IMR-90 (cell line): ENCODE measurements around the gene PRKCE. TPM values are rescaled to one million over a fixed set of nuclear protein-coding genes. Genes with fewer than 3 reads are reported as not detected.

Experiments used
- ATAC-seq: fragments of 200-7000 bp; cut with Tn5 transposase; 2 replicates; pipeline ENCODE4 v1.9.1; 2020; ENCODE audit warnings: low read depth, mild to moderate bottlenecking, moderate library complexity
- BruUV-seq: library from RNA; stranded (reverse); fragments of 400-500 nt; replicated peaks from 2 replicates; lab custom pipeline; 2021; lab: Mats Ljungman, UMichigan
- CTCF ChIA-PET: fragments of 300-600 bp; formaldehyde crosslinking; extraction: SDS; loops from one replicate; lab custom pipeline; 2021; ENCODE audit warnings: antibody characterized with exemption; lab: Yijun Ruan, JAX
- POLR2A ChIA-PET: fragments of 300-600 bp; sonication (Branson Sonifier 250); formaldehyde crosslinking; loops from one replicate; lab custom pipeline; 2022; ENCODE audit warnings: antibody characterized with exemption; ENCODE audit not compliant: unreplicated experiment; lab: Charles Lee
- DNase-seq: peaks from one replicate; pipeline ENCODE4 v3.0.0; 2013
- H2AFZ ChIP-seq: replicated peaks from 2 replicates; pipeline ENCODE3; 2013; ENCODE audit warnings: low read length, mild to moderate bottlenecking; ENCODE audit not compliant: poor library complexity
- H2AK5ac ChIP-seq: 2 replicates; pipeline ENCODE4 v1.6.1; 2013; ENCODE audit warnings: low read depth, low read length, inconsistent platforms
- H2AK9ac ChIP-seq: replicated peaks from 2 replicates; pipeline ENCODE3; 2013; ENCODE audit warnings: mild to moderate bottlenecking, low read depth, low read length, moderate library complexity; ENCODE audit not compliant: poor library complexity
- H2BK120ac ChIP-seq: 2 replicates; pipeline ENCODE4 v1.6.1; 2013; ENCODE audit warnings: low read depth, low read length, inconsistent platforms
- H2BK15ac ChIP-seq: 3 replicates; pipeline ENCODE4 v1.6.1; 2013; ENCODE audit warnings: low read depth, low read length, inconsistent platforms
- H2BK20ac ChIP-seq: 2 replicates; pipeline ENCODE4 v1.6.1; 2013; ENCODE audit warnings: low read depth, mild to moderate bottlenecking, inconsistent platforms, low read length, moderate library complexity
- H2BK5ac ChIP-seq: 2 replicates; pipeline ENCODE4 v1.6.1; 2013; ENCODE audit warnings: mild to moderate bottlenecking, low read depth, low read length, inconsistent platforms; ENCODE audit not compliant: poor library complexity, severe bottlenecking
- H3K14ac ChIP-seq: replicated peaks from 2 replicates; pipeline ENCODE4 v1.6.1; 2013; ENCODE audit warnings: low read depth, low read length, inconsistent platforms
- H3K18ac ChIP-seq: 2 replicates; pipeline ENCODE4 v1.6.1; 2013; ENCODE audit warnings: low read depth, low read length, control low read depth
- H3K23ac ChIP-seq: 2 replicates; pipeline ENCODE4 v1.6.1; 2013; ENCODE audit warnings: low read depth, low read length, inconsistent platforms
- H3K27ac ChIP-seq: 2 replicates; pipeline ENCODE4 v1.5.1; 2013; ENCODE audit warnings: mild to moderate bottlenecking, control low read depth, low read length; ENCODE audit not compliant: insufficient read depth
- H3K27me3 ChIP-seq: 2 replicates; pipeline ENCODE4 v1.6.1; 2013; ENCODE audit warnings: low read length; ENCODE audit not compliant: control insufficient read depth, insufficient read depth
- H3K36me3 ChIP-seq: 2 replicates; pipeline ENCODE4 v1.6.1; 2013; ENCODE audit warnings: low read length, mixed read lengths; ENCODE audit not compliant: control insufficient read depth, insufficient read depth
- H3K4ac ChIP-seq: 2 replicates; pipeline ENCODE4 v1.6.1; 2013; ENCODE audit warnings: low read depth, low read length, inconsistent platforms
- H3K4me1 ChIP-seq: 2 replicates; pipeline ENCODE4 v1.6.1; 2013; ENCODE audit warnings: low read length, mixed read lengths; ENCODE audit not compliant: control insufficient read depth, insufficient read depth
- H3K4me2 ChIP-seq: 2 replicates; pipeline ENCODE4 v1.6.1; 2013; ENCODE audit warnings: low read depth, mild to moderate bottlenecking, control low read depth, low read length, moderate library complexity
- H3K4me3 ChIP-seq: 2 replicates; pipeline ENCODE4 v1.5.1; 2013; ENCODE audit warnings: low read depth, mild to moderate bottlenecking, control low read depth, low read length, moderate library complexity; ENCODE audit not compliant: insufficient read depth
- H3K56ac ChIP-seq: 2 replicates; pipeline ENCODE4 v1.6.1; 2013; ENCODE audit warnings: low read length, inconsistent platforms; ENCODE audit not compliant: insufficient read depth; ENCODE audit errors: extremely low read depth
- H3K79me1 ChIP-seq, 2 experiments: 2 replicates each; pipeline ENCODE4 v1.6.1; 2013; ENCODE audit warnings: low read length in 2 of 2, inconsistent platforms in 1 of 2, low read depth in 1 of 2
- H3K9ac ChIP-seq: 2 replicates; pipeline ENCODE4 v1.6.1; 2013; ENCODE audit warnings: low read depth, low read length, control low read depth
- H3K9me1 ChIP-seq: 2 replicates; pipeline ENCODE4 v1.6.1; 2013; ENCODE audit warnings: low read length, inconsistent platforms; ENCODE audit not compliant: insufficient read depth
- H3K9me3 ChIP-seq: 2 replicates; pipeline ENCODE4 v1.6.1; 2013; ENCODE audit warnings: low read length; ENCODE audit not compliant: control insufficient read depth, insufficient read depth
- H4K20me1 ChIP-seq: 2 replicates; pipeline ENCODE4 v1.6.1; 2013; ENCODE audit warnings: low read length, inconsistent platforms; ENCODE audit not compliant: insufficient read depth
- H4K5ac ChIP-seq: 2 replicates; pipeline ENCODE4 v1.6.1; 2013; ENCODE audit warnings: mild to moderate bottlenecking, low read depth, low read length, control low read depth
- H4K8ac ChIP-seq, 2 experiments: 2 replicates each; pipeline ENCODE4 v1.6.1; 2013; ENCODE audit warnings: low read depth in 2 of 2, low read length in 2 of 2, control low read depth in 1 of 2, inconsistent platforms in 1 of 2
- H4K91ac ChIP-seq: 2 replicates; pipeline ENCODE4 v1.6.1; 2013; ENCODE audit warnings: low read depth, low read length, inconsistent platforms; ENCODE audit not compliant: insufficient read depth
- BHLHE40 ChIP-seq: fragments of 150-350 bp; IDR thresholded peaks from 2 replicates; pipeline ENCODE4 v1.6.1; 2016; ENCODE audit warnings: mild to moderate bottlenecking, low read depth, low read length
- CEBPB ChIP-seq: IDR thresholded peaks from 2 replicates; pipeline ENCODE4 v1.6.1; 2012; ENCODE audit warnings: low read depth, low read length, improper control_type of control experiment
- MAFK ChIP-seq: IDR thresholded peaks from 2 replicates; pipeline ENCODE4 v1.6.1; 2012; ENCODE audit warnings: low read depth, low read length, improper control_type of control experiment
- MAZ ChIP-seq: IDR thresholded peaks from 2 replicates; pipeline ENCODE4 v1.6.1; 2012; ENCODE audit warnings: low read depth, mild to moderate bottlenecking, low read length, improper control_type of control experiment, moderate library complexity, borderline replicate concordance
- RCOR1 ChIP-seq: IDR thresholded peaks from 2 replicates; pipeline ENCODE4 v1.6.1; 2012; ENCODE audit warnings: mild to moderate bottlenecking, low read length, improper control_type of control experiment; ENCODE audit not compliant: insufficient replicate concordance
- SMC3 ChIP-seq: fragments of 150-350 bp; IDR thresholded peaks from 2 replicates; pipeline ENCODE4 v1.6.1; 2016; ENCODE audit warnings: low read depth, mild to moderate bottlenecking, antibody characterized with exemption, low read length, moderate library complexity
- WGBS, 2 experiments: methylation state at CpG; one replicate each; pipeline versions ENCODE4 v1.1.5 to v1.1.7; 2013; ENCODE audit warnings: missing lambda C conversion rate in 2 of 2; ENCODE audit not compliant: insufficient read length in 1 of 2; ENCODE audit errors: extremely low coverage in 2 of 2; 5-methylcytosine and 5-hydroxymethylcytosine counted together
- dilution Hi-C: fragments of 300-500 bp; cut with HindIII; formaldehyde crosslinking; loops from one replicate; pipeline ENCODE4 v1.14.3; 2018; ENCODE audit warnings: low sequenced_read_pairs; ENCODE audit not compliant: unreplicated experiment
- in situ Hi-C: fragments of 300-500 bp; cut with MboI; formaldehyde crosslinking; loops from 3 replicates; pipeline ENCODE4 v1.14.3; 2019; ENCODE audit warnings: low sequenced_read_pairs, inconsistent platforms, mixed read lengths
- intact Hi-C: fragments of 100-400 bp; cut with micrococcal nuclease; formaldehyde crosslinking; loops from 2 replicates; pipeline ENCODE4 v1.10.0; 2022
- polyA plus RNA-seq, 3 experiments: library from polyadenylated mRNA; depleted of rRNA; stranded (reverse); fragments of >200 nt; gene quantifications; 2 replicates each; pipeline ENCODE4 v1.2.3, GENCODE V29; 2012; ENCODE audit warnings: low replicate concordance in 1 of 3
- total RNA-seq: library from RNA; depleted of rRNA; stranded (reverse); fragments of >200 nt; gene quantifications from 2 replicates; pipeline ENCODE4 v1.2.3, GENCODE V29; 2012
- TF ChIP-seq, protein P1 (sequence below): conservative IDR thresholded peaks from 2 replicates; pipeline ENCODE4 v1.5.1; 2012; ENCODE audit warnings: mild to moderate bottlenecking, low read depth, low read length, improper control_type of control experiment
- TF ChIP-seq, protein P2 (sequence below): fragments of 150-350 bp; IDR thresholded peaks from 2 replicates; pipeline ENCODE4 v1.6.1; 2016; ENCODE audit warnings: low read depth, mild to moderate bottlenecking, low read length, moderate library complexity, borderline replicate concordance
- TF ChIP-seq, protein P3 (sequence below): fragments of 150-350 bp; IDR thresholded peaks from 2 replicates; pipeline ENCODE4 v1.6.1; 2017; ENCODE audit warnings: mild to moderate bottlenecking, antibody characterized with exemption, low read length, low read depth

PRKCE gene
- total and polyA plus RNA-seq, 2 of the 4 experiments (the other 2 are of a cell fraction): 8.1 to 32.4 TPM

DNA sequence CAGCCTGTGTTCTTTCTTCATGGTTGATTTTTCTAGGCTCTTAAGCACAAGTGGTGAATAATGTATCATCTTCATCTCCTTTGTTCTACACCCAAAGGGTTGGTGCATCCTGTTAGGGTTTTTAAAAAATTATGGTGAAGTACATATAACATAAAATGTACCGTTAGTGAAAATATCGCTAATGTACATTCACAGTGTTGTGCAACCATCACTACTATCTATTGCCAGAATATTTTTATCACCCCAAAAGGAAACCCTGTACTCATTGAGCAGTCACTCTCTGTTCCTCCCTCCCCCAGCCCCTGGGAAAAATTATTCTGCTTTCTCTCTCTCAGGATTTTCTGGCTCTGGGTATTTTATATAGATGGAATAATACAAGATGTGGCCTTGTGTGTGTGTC, 98.5 kb downstream of the PRKCE start:
- dilution Hi-C loops: no loop called here
- no peak for DNase-seq

More for the DNA sequence above, 98.5 kb downstream of the PRKCE start:
- H3K27me3 ChIP-seq: no peaks in the 10 kb centered on the region
- H4K5ac ChIP-seq: no peak overlapping the region
- in situ Hi-C loops: no loop called here
- H3K4me2 ChIP-seq: no peak overlapping the region
- H3K9ac ChIP-seq: no peak overlapping the region
- H3K36me3 ChIP-seq: no peaks in the 10 kb centered on the region
- peaks cover 7% of the 10 kb centered on the region; the same call in 1 of the 2 replicates for H4K20me1 ChIP-seq
- no peak overlapping the region for H2BK5ac ChIP-seq
- H4K8ac ChIP-seq: no peak overlapping the region
- no peak overlapping the region for H2BK20ac ChIP-seq
- H2BK15ac ChIP-seq: no peak overlapping the region
- H3K27ac ChIP-seq: no peak overlapping the region
- peaks cover 12 to 21% of the 10 kb centered on the region in 2 experiments for H3K79me1 ChIP-seq
- BruUV-seq: no TSS peak
- no peak for ATAC-seq
- no peak overlapping the region for H3K4ac ChIP-seq
- H3K18ac ChIP-seq: no peak overlapping the region
- H2AK9ac ChIP-seq: no peak overlapping the region
- H2AK5ac ChIP-seq: no peak overlapping the region
- no peaks in the 10 kb centered on the region; the same call in 1 of the 2 replicates for H3K9me3 ChIP-seq
- H3K9me1 ChIP-seq: peaks cover 6% of the 10 kb centered on the region; the same call in 1 of the 2 replicates
- ChIA-PET CTCF (no interaction called here), POLR2A (no interaction called here)
- no peak overlapping the region for H4K91ac ChIP-seq
- no CpG with 5 or more reads among the region's 2 CpGs for WGBS, 2 experiments
- H3K23ac ChIP-seq: no peak overlapping the region
- no peak for TF ChIP-seq MAZ
- TF ChIP-seq, protein P1, sequence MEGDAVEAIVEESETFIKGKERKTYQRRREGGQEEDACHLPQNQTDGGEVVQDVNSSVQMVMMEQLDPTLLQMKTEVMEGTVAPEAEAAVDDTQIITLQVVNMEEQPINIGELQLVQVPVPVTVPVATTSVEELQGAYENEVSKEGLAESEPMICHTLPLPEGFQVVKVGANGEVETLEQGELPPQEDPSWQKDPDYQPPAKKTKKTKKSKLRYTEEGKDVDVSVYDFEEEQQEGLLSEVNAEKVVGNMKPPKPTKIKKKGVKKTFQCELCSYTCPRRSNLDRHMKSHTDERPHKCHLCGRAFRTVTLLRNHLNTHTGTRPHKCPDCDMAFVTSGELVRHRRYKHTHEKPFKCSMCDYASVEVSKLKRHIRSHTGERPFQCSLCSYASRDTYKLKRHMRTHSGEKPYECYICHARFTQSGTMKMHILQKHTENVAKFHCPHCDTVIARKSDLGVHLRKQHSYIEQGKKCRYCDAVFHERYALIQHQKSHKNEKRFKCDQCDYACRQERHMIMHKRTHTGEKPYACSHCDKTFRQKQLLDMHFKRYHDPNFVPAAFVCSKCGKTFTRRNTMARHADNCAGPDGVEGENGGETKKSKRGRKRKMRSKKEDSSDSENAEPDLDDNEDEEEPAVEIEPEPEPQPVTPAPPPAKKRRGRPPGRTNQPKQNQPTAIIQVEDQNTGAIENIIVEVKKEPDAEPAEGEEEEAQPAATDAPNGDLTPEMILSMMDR: no peak
- TF ChIP-seq CEBPB: 0 out of 2 replicates have a peak, but pooled peaks have one; percentile 30
- no peak for TF ChIP-seq MAFK
- TF ChIP-seq BHLHE40: no peak
- TF ChIP-seq, protein P2, sequence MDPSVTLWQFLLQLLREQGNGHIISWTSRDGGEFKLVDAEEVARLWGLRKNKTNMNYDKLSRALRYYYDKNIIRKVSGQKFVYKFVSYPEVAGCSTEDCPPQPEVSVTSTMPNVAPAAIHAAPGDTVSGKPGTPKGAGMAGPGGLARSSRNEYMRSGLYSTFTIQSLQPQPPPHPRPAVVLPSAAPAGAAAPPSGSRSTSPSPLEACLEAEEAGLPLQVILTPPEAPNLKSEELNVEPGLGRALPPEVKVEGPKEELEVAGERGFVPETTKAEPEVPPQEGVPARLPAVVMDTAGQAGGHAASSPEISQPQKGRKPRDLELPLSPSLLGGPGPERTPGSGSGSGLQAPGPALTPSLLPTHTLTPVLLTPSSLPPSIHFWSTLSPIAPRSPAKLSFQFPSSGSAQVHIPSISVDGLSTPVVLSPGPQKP: no peak
- TF ChIP-seq, protein P3, sequence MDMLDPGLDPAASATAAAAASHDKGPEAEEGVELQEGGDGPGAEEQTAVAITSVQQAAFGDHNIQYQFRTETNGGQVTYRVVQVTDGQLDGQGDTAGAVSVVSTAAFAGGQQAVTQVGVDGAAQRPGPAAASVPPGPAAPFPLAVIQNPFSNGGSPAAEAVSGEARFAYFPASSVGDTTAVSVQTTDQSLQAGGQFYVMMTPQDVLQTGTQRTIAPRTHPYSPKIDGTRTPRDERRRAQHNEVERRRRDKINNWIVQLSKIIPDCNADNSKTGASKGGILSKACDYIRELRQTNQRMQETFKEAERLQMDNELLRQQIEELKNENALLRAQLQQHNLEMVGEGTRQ: no peak
- TF ChIP-seq SMC3: no peak
- no peak for TF ChIP-seq RCOR1
- H3K56ac ChIP-seq: no peak overlapping the region
- H2BK120ac ChIP-seq: no peak overlapping the region
- no peak overlapping the region for H3K14ac ChIP-seq
- peaks cover 7% of the 10 kb centered on the region; the same call in 1 of the 2 replicates for H3K4me1 ChIP-seq
- intact Hi-C loops: no loop called here
- H3K4me3 ChIP-seq: no peak overlapping the region
- no peak overlapping the region for H2AFZ ChIP-seq
